ENCODE data around the gene JAG2.

Gene JAG2

DNA sequence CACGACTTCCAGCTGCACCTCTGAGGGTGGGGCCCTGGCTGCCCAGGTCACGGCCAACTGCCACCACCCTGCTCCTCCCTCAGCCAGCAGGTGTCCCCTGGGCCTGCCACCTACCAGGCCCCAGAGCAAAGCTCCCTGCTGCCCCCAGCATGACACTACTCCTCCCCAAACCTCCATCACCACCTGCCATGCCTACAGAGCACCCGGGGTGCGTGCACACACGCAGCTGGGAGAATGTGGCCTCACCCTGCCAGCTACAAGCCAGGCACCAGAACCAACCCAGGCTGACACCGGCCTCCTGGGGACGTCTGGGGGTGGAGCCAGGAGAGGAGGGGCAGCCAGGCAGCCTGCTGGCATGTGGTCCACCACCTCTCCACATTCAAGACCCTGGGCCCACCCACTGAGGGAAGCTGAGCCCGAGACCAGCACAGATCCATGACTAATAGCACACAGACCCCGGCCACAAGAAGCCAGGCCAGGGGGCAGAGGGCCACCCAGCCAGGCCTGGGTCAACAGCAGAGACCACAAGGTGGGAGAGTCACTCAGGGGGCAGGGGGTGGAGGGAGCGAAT is 3.4 kb downstream of the JAG2 start:
- peak; percentile 79 to 80 for DNase-seq

DNA sequence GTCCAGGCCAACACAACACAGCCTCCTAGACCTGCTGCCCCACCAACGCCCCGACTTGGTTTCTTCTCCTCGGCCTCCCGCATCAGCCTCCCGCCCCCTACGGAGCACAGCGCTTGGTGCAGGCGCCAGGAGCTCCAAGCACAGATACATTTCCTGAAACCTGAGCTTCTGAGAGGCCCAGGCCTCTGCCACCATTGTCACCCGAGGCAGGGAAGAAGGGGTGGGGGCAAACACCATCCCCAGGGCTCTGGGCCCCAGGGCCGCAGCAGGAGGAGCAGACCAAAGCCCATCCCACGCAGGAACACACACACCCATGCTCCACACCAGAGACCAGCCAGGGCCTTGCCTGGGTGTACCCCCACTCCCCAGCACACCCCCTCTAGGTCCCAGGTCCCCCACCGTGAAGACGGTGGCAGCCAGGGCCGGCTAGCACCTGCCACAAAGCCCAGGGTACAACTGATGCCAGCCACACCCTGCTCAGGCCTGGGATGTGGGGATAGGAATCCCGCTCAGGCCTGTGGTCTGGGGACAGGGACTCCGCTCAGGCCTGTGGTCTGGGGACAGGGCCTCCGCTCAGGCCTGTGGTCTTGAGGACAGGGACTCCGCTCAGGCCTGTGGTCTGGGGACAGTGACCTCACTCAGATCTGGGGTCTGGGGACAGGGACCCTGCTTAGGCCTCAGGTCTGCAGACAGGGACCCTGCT is 5.4 kb downstream of the JAG2 start:
- peak in 1 of 2 experiments; percentile 24 for DNase-seq

DNA sequence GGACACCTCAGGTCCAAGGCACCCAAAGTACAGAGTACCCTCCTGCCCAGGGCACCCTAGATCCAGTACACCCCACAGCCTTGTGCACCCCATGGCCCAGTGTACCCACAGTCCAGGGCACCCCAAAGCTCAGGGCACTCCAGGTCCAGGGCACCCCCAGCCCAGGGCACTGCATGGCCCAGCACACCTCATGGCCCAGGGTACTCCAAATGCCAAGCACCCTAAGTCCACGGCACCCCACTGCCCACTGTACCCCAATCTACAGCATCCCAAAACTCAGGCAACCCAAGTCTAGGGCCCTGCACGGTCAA is 6.0 kb downstream of the JAG2 start:
- no peak for DNase-seq

DNA sequence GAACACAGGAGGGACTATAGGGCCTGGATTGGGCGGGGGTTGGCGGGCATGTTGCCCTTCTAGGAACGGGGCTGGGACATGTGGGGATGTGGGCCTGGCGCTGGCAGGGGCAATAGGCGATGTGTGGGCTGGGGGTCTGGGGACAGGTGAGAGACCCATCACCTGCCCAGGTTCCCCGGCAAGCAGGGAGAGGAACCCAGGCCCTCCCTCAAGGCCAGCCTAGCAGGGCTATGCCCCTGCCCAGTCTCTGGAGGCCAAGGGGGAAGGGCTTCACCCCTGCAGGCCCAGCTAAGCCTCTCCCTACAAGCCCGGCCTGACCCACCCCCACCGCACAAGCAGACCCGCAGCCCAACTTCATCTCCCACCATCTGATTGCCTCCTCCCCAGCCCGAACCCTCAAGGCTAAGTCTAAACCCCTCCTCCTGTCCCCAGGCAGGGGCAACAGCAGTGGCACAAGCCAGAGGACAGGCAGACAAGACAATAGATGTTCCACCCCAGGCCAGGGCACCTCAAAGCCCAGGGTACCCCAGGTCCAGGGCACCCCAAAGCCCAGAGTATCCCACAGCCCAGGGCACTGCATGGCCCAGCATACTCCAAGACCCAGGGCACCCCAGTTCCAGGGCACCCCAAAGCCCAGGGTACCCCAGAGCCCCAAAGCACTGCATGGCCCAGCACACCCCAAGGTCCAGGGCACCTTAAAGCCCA is 6.5 kb downstream of the JAG2 start:
- no peak for DNase-seq

DNA sequence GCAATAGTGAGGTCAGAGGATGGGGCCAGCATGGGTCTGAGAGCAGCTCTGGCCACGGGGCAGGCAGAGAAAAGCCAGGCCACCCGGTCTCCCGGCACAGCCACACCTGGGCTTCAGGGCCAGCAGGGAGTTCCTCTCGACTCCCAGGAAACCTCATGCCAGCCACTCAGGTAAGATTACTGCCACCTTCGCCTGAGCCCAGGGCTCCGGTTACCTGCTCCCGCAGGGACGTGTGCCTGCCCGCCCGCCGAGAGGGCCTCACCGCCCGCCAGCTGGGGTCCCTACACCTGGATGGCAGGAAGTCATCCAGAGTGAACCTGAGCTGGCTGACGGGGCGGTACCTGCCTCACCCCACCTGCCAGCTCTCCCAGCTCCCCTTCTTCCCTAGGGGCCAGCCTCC is 7.3 kb downstream of the JAG2 start:
- DNase-seq: no peak

DNA sequence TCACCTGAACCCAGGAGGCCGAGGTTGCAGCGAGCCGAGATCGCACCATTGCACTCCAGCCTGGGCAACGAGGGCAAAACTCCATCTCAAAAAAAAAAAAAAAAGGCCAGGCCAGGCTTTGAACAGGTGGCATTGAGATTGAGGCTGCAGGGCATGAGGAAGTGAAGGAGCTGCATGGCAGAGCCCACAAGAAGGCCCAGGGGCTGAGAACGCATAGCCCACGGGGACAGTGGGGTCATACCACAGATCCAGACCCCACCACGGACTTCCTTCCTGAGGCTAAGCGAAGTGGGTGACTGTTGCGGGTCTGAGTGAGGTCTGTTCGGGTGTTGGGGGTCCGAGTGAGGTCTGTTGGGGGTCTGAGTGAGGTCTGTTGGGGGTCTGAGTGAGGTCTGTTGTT is 7.8 kb downstream of the JAG2 start:
- DNase-seq: no peak

DNA sequence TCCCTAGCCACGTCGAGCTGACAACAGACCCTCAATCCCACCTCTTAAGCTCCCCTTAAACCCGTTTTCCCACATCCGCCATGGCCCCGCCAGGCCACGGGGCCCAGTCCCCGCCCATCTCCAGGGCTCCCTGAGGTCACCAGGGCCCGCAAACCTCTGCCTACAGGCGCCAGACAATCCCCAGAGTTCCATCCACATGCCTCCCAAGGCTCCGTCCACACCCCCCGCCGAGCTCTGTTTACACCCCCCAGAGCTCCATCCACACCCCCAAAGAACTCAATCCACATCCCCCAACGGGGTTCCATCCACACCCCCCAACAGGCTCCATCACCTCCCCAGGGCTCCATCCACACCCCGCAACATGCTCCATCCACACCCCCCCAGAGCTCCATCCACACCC is 9.2 kb downstream of the JAG2 start:
- no peak for DNase-seq

DNA sequence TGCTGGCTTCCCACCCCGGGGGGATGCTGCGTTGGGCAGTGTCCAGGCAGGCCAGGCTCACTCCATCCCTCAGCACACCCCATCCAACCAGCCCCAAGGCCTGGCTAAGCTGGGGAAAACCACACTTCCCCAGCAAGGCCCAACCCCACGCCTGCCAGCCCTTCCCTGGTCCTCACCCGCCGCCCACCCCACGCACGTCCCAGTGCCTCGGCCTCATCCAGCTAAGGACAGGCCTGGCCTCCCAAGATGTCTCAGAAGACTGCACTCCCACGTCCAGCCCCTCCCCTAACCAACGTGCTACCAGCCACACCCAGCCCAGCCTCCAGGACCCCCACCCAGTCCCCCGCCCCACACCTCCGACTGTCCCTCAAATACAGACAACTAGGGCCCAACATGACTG is 9.8 kb downstream of the JAG2 start:
- DNase-seq: no peak

DNA sequence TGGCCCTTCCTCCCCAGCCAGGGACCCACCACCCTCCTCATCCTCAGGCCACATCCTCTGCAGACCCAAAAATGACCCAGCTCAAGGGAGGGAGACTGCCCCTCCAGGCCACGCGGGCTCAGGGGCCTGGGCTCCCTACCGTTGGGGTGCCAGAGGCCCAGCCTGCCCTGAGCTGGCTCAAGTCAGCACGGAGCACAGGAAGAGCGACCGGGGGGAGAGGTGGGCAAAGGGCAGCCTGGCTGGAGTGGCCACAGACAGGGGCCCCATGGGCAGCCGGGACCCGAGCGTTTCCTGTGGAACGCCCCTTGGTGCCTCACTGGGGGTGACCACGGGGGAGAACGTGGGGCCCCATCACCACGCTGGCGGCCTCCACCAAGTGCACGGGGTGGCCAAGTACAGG is 10.7 kb downstream of the JAG2 start:
- no peak for DNase-seq

DNA sequence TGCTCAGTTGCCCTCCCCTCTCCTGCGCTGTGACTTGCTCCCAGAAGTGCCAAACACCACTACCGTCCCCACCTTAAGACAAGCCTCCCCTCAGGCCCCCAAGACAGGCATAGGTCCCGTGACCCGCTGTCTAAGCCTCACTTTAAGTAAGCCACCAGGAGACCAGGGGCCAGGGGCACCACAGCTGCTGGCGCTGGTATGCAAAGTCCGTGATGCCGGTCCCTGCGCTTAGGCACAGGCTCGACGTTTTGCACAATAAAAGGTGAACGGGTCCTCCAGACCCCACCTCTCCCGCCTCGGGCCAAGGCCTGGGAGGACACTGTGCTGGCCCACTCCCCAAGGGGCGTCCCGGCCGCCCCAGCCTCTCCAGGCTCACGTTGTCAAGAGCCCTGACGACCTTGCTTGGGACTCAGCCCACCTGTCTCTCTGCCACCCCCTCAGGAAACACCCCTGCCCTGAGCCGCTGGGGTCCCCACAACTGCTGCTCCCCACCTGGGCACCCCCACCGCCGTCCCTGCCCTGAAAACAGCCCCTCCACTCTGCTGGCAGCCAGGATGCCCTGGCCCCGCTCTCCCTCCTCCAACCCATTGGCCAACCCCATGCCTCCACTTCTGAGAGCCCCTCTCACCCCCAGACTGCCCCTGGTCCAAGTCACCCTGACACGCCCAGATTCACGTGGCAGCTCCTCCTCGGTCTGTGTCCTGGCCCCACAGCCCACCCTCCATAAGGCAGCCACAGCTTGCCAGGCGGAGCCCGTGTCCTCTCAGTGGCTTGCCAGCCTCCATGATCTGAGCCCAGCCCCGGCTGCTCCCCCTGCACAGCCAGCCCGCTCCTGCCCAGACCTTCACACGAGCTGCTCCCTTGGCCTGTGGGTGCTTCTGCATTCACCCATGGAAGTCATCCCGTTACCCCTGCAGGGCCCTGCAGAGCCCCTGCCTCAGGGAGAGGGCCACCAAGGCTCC is 11.9 kb downstream of the JAG2 start:
- no peak for DNase-seq

DNA sequence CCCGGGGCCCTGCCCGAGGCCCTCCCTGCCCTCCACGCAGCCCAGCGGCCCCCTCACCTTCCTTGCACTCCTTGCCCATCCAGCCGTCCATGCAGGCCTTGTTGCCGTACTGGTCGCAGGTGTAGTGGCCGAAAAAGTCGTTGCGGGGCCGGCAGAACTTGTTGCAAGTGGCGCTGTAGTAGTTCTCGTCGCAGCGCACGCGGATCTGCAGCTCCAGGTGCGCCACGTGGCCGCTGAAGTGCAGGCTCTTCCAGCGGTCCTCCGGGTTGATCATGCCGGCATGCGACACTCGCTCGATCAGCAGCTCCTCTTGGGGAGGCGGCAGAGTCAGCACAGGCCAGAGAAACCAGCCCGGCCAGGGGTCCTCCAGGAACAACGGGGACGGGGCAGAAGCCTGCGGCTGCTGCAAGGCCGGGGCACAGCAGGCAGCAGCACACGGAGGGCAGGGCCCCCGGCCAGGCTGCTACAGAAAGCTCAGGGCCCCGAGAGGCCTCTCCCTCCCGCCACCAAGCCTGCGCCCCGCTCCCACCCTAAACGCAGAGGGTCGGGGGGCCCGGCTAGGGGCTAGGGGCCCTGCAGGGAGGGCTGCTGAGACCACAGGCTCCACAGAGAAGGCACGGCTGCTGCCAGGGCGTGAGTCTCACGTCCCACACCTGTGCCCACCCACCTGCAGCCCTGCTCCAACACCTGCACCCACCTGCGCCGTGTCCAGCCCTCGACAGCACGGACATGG is 12.7 kb downstream of the JAG2 start:
- no peak for DNase-seq

DNA sequence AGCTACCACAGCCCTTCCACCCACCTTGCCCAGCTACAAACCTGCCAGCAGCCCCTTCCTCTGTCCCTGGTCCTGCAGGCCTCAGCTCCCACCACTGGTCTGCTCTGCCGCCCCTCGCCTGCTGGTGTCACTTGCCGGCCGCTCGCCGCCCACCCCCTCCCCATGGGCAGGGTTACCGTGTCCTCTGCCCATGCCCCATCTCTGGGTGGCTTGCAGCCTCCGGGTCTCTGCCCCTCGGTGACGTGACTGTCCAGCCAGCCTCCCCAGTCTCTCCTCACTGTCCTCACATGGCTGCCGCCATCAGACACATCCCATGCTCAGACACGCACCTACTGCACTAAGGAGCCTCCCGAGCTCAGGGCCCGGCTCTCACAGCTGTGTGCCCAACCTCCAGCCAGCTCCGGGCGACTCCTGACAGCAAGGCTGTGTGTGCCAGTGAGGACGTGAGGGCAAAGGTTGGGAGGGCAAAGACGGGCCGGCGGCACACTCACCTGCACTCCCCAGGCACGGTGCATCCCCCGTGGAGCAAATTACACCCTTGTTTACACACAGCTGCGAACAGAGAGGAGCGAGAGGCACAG is 13.4 kb downstream of the JAG2 start:
- DNase-seq: no peak

DNA sequence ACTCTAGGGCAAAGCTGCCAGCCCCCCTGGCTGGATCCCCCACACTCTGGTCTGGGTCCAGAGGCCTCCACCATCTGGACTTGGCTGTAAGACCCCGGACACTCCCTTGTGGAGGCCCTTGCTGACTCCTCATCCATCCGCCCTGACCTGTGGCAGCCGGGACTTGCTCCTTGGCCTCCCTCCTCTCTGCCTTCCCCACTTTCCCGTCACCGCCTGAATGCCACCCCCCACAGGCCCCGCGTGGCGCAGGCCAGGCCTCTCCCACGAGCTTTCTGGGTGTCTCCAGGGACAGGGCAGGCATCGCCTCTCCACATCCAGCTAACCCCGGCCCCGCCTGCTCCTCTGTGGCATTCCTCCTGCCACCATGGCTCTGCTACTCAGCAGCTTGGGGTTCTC is 14.1 kb downstream of the JAG2 start:
- no peak for DNase-seq

DNA sequence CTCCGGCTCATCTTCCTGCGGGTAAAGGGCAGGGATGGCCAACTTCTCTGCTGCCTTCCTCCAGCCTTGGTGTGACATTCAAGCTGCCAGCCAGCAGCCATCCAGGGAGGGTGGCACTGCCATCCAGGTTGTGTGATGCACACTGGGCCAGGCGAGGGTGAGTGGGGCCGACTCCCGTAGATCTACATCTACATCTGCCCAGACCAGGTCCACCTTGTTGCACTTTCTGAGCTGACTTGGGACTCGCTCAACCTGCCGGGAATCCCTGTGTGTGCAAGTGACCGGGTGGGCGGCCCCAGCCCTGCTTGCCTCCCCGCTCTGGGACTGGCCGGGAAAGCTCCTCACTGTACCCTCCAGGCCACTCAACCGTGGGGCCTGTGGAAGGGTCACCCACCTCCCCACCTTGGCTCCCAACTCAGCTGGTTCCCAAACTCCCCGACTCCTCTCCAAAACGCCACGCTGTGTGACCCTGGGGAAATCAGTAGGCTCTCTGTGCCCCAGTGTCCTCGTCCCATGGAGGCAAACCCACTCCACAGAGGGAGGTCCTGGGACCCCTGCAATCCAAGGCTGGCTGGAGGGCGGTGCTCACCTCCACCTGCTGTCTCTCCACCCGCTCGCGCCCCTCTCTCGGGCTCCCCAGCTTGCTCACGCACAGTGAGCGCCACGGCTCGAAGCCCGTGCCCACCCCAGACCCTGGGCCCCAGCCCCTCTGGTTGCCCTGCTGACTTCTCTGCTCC is 14.7 kb downstream of the JAG2 start:
- no peak for DNase-seq

DNA sequence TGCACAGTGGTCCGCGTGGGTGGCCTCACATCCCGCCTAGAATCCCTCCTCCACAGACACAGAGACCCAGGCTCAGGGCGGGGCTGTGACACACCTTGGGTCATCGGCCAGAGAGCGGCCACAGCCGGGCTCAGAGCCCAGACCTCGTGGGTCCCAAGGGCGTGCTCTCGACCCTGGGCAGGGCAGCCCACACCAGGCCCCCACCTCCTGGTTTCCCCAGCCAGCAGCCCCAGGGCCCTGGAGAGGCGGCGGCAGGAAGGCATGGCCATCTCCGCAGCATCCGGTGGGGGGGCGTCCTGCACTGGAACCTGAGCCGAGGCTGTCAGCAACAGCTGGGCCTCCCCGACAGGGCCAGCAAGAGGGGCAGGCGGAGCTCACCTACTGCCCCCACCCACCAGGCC is 15.2 kb downstream of the JAG2 start:
- no peak for DNase-seq

DNA sequence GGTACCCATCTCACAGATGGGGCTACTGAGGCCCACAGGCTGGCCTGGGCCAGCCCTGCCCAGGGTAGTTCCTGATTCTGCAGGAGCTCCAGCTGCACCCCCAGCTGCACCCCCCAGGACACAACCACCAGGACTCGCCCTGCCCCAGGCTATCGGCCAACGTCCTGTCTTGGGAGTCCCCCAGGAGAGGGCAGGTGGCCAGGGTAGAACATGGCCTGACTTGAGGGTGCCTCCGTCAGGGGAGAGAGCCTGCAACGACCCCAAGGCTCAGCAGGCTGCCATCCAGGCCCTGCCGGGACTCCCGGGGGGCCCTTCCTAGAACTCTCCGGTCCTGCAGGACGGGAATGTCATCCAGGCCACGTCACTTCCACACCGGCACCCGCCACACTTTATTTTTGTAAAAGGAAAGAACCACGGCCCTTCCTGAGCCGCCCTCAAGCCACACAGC is 15.8 kb downstream of the JAG2 start:
- DNase-seq: no peak

DNA sequence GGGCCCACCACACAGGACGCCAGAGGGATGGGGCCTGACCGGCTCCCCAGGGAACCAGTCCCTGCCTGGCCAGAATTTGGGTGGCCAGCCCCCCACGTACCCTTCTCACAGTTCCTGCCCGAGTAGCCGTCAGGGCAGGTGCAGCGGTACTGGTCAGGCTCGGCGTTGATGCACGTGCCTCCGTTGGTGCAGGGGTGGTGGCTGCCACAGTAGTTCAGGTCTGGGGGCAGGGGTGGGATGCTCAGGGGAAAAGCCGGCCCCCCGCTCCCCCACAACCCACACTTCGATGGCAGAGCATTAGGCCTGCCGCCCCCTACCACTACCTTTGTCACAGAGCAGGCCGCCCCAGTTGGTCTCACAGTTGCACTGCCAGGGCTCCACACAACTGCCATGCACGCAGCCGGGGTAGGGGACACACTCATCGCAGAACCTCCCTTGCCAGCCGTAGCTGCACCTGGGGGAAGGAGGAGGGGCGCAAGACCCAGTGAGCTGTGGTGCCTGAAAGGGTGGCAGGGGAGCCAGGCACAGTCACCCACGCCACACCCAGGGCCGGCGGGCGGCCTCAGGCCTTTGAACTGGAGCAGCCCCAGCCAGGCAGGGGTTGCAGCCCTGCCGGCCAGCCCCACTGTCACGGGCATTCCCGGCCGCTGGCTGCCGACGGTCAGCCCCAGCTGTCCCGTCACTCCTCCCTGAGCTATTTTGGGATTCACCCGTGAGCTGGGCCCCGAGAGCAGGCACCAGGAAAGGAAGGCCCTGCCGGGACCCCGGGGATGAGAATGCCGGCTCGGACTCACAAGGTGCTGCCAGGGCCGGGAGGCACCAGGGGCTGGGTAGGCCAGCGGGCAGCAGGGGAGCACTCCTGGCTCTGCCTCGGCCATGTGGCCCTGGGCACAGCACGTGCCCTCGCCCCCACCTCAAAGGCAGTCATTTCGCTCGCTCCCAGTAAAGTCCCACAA is 16.5 kb downstream of the JAG2 start:
- DNase-seq: no peak

DNA sequence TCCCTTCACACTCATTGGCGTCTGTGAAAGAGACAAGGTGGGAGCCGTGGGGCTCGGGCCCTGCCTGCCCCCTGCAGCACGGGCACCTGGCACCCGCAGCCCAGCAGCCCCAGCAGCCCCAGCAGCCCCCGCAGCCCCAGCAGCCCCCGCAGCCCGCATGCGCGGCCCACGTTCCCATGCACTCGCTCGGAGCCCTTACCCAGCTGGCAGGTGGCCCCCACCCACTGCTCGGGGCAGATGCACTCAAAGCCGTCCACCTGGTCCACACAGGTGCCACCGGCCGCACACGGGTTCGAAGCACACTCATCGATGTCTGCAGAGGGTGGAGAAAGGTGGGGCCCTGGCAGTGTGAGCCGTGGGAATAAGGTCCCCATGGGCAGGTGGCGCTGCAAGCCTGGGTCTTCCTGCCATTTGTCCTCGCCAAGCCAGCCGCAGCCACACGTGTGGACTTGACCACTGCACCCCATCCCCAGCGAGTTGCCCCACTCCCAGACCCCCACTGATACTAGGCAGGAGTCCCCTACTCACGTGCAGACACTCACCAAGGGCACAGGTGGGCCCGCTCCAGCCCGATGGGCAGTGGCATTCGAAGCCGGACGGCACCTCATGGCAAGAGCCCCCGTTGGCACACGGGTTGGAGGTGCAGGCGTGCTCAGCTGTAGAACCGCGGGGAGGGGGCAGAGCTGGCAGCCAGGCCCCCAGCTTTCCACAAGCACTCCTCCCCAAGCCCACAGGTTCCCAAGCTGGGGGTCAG is 17.3 kb downstream of the JAG2 start:
- DNase-seq: no peak

DNA sequence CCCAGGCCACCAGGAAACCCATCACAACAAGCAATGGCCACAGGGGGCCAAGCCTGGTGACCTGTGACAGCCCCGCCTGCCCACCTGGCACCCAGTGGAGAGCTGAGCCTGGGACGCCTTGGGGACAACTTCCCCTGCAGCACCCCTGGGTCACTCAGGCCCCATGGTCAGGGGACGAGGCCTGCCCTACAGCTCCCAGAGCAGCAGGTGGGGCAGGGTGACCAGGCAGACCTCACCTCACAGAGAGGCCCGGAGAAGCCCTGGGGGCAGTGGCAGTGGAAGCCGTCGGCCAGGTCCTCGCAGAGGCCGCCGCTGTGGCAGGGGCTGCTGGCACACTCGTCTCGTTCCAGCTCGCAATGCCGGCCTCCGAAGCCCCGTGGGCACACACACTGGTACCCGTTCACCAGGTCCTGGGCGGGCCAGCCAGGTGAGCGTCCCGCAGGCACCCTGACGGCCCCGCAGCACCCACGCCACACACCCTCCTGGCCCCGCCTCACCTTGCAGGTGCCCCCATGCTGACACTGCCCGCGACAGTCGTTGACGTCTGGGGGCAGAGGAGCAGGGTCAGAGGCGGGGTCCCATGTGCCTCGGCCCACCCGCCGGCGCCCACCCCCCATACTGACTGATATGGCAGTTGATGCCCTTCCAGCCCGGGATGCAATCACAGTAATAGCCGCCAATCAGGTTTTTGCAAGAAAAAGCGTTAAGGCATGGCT is 18.1 kb downstream of the JAG2 start:
- no peak for DNase-seq
